Large intestine (tissue), 3 donors: Measurements from ENCODE around the gene NHERF2. TPM values are rescaled to one million over a fixed set of nuclear protein-coding genes. Genes with fewer than 3 reads are reported as not detected.
"Not testable (repeated sequence)": the region's sequence is repeated elsewhere in the genome, so short reads cannot be mapped to it uniquely, and the experiment has no call there.

Source experiments
- DNase-seq, 2 donors: peaks; one replicate each; pipeline versions ENCODE4 v3.0.0 to v3.0.0-alpha.2; 2013
- H3K27ac ChIP-seq: one replicate; pipeline ENCODE4 v1.5.1; 2013; ENCODE audit warnings: low read length
- H3K27me3 ChIP-seq: 2 replicates; pipeline ENCODE4 v1.6.1; 2013; ENCODE audit warnings: low read length; ENCODE audit not compliant: control insufficient read depth, insufficient read depth
- H3K36me3 ChIP-seq: 2 replicates; pipeline ENCODE4 v1.6.1; 2013; ENCODE audit warnings: low read length; ENCODE audit not compliant: control insufficient read depth, insufficient read depth
- H3K4me1 ChIP-seq: one replicate; pipeline ENCODE4 v1.6.1; 2013; ENCODE audit warnings: low read length; ENCODE audit not compliant: control insufficient read depth, insufficient read depth
- H3K4me3 ChIP-seq: one replicate; pipeline ENCODE4 v1.5.1; 2013; ENCODE audit warnings: low read length
- H3K9me3 ChIP-seq: one replicate; pipeline ENCODE4 v1.6.1; 2013; ENCODE audit warnings: mild to moderate bottlenecking, low read depth, low read length, moderate library complexity; ENCODE audit not compliant: control insufficient read depth
- WGBS: methylation state at CpG from one replicate; pipeline ENCODE4 v1.1.5; 2013; ENCODE audit warnings: low lambda C conversion rate; ENCODE audit not compliant: insufficient coverage; 5-methylcytosine and 5-hydroxymethylcytosine counted together
- polyA plus RNA-seq: library from polyadenylated mRNA; unstranded; fragments of 120-200 nt; gene quantifications from one replicate; pipeline ENCODE4 v1.2.1, GENCODE V29; 2013

NHERF2 gene
- polyA plus RNA-seq, 1 donor = 32.3 TPM

- Histone ChIP-seq H3K27me3 (no peaks in the 10 kb centered on the region), H3K27ac (peak overlapping the region; percentile 45), H3K36me3 (peaks cover 21% of the 10 kb centered on the region), H3K4me3 (peak overlapping the region; percentile 71), H3K4me1 (peaks cover 43% of the 10 kb centered on the region), H3K9me3 (no peaks in the 10 kb centered on the region)
- peak; percentile 51 to 53 for DNase-seq
- no CpG with 5 or more reads among the region's 15 CpGs for WGBS
Observed at GRCh38 chr16:2008009-2008526, 18.6 kb upstream of the NHERF2 start.

GRCh38 chr16:2008631-2009163 lies 18.0 kb upstream of the NHERF2 start:
- Histone ChIP-seq H3K27me3 (no peaks in the 10 kb centered on the region), H3K4me3 (peak overlapping the region; percentile 71), H3K4me1 (peaks cover 40% of the 10 kb centered on the region), H3K27ac (peak overlapping the region; percentile 45), H3K36me3 (peaks cover 15% of the 10 kb centered on the region), H3K9me3 (no peaks in the 10 kb centered on the region)
- WGBS = no CpG with 5 or more reads among the region's 23 CpGs
- DNase-seq = peak in 1 of 2 donors; percentile 42

- DNase-seq = peak in 1 of 2 donors; percentile 67
- no peaks in the 10 kb centered on the region for H3K9me3 ChIP-seq
- WGBS = no CpG with 5 or more reads among the region's 55 CpGs
- H3K36me3 ChIP-seq = peaks cover 15% of the 10 kb centered on the region
- no peaks in the 10 kb centered on the region for H3K27me3 ChIP-seq
- peak overlapping the region; percentile 71 for H3K4me3 ChIP-seq
- H3K4me1 ChIP-seq = peaks cover 35% of the 10 kb centered on the region
- peak overlapping the region; percentile 45 for H3K27ac ChIP-seq
Observed at GRCh38 chr16:2009164-2009711, 17.5 kb upstream of the NHERF2 start.

GRCh38 chr16:2009791-2010510 lies 16.8 kb upstream of the NHERF2 start, which contains the start of gene ZNF598:
TSS of gene ZNF598 (minus strand) at chr16:2009821.
- Histone ChIP-seq H3K27ac (peak within 1 kb of the TSS; percentile 68), H3K4me1 (peaks cover 33% of the 10 kb centered on the region), H3K4me3 (peak within 1 kb of the TSS; percentile 71), H3K27me3 (no peaks in the 10 kb centered on the region), H3K36me3 (peaks cover 15% of the 10 kb centered on the region), H3K9me3 (no peaks in the 10 kb centered on the region)
- no CpG with 5 or more reads among the region's 52 CpGs for WGBS
- DNase-seq = peak; percentile 89 to 90

- H3K27me3 ChIP-seq, H3K36me3 ChIP-seq, H3K9me3 ChIP-seq, DNase-seq, H3K27ac ChIP-seq, H3K4me3 ChIP-seq: not testable (repeated sequence)
- WGBS = no CpG with 5 or more reads among the region's 9 CpGs
- peaks cover 40% of the 10 kb centered on the region for H3K4me1 ChIP-seq
Observed at GRCh38 chr16:2011726-2012125, 15.0 kb upstream of the NHERF2 start.

- Histone ChIP-seq H3K27ac (no peak overlapping the region), H3K4me3 (no peak overlapping the region), H3K4me1 (peaks cover 22% of the 10 kb centered on the region), H3K9me3 (no peaks in the 10 kb centered on the region), H3K36me3 (no peaks in the 10 kb centered on the region), H3K27me3 (no peaks in the 10 kb centered on the region)
- WGBS = no CpG with 5 or more reads among the region's 15 CpGs
- DNase-seq = no peak
Observed at GRCh38 chr16:2013527-2013926, 13.2 kb upstream of the NHERF2 start.

- peaks cover 14% of the 10 kb centered on the region for H3K27me3 ChIP-seq
- peaks cover 21% of the 10 kb centered on the region for H3K4me1 ChIP-seq
- H3K27ac ChIP-seq = peak overlapping the region; percentile 89
- no peaks in the 10 kb centered on the region for H3K36me3 ChIP-seq
- H3K4me3 ChIP-seq = no peak overlapping the region
- peak; percentile 81 to 90 for DNase-seq
- peaks cover 4% of the 10 kb centered on the region for H3K9me3 ChIP-seq
- no CpG with 5 or more reads among the region's 24 CpGs for WGBS
Observed at GRCh38 chr16:2015117-2015946, 11.4 kb upstream of the NHERF2 start.

GRCh38 chr16:2015947-2016208 lies 10.8 kb upstream of the NHERF2 start:
- Histone ChIP-seq H3K36me3 (no peaks in the 10 kb centered on the region), H3K4me3 (no peak overlapping the region), H3K9me3 (peaks cover 4% of the 10 kb centered on the region), H3K4me1 (peaks cover 23% of the 10 kb centered on the region), H3K27me3 (peaks cover 19% of the 10 kb centered on the region), H3K27ac (peak overlapping the region; percentile 89)
- WGBS = 90% methylated on average over 2 of the region's 7 CpGs
- no peak for DNase-seq

- H3K27me3 ChIP-seq = peaks cover 24% of the 10 kb centered on the region
- DNase-seq = no peak
- H3K36me3 ChIP-seq = no peaks in the 10 kb centered on the region
- WGBS = no CpG with 5 or more reads among the region's 13 CpGs
- H3K27ac ChIP-seq = no peak overlapping the region
- peaks cover 4% of the 10 kb centered on the region for H3K9me3 ChIP-seq
- H3K4me1 ChIP-seq = peaks cover 25% of the 10 kb centered on the region
- H3K4me3 ChIP-seq = no peak overlapping the region
Observed at GRCh38 chr16:2016407-2016922, 10.2 kb upstream of the NHERF2 start.

- Histone ChIP-seq H3K4me3 (peak within 1 kb of the TSS; percentile 24), H3K4me1 (peaks cover 41% of the 10 kb centered on the region), H3K27ac (no peak within 1 kb of the TSS), H3K9me3 (peaks cover 4% of the 10 kb centered on the region), H3K36me3 (no peaks in the 10 kb centered on the region), H3K27me3 (peaks cover 28% of the 10 kb centered on the region)
- no peak for DNase-seq
- no CpG with 5 or more reads among the region's 33 CpGs for WGBS
Observed at GRCh38 chr16:2019518-2019920, 7.2 kb upstream of the NHERF2 start, which contains the start of gene NPW. TSS of gene NPW (plus strand) at chr16:2019785.
